Measurements from ENCODE around the gene LORICRIN. TPM values are rescaled to one million over a fixed set of nuclear protein-coding genes. Genes with fewer than 3 reads are reported as not detected.

Gene LORICRIN
- total and polyA plus RNA-seq, 4 donors, result not detected

GRCh38 chr1:153251562-153251961 is 7.9 kb upstream of the LORICRIN start:
- WGBS, result 83% methylated on average over 3 of the region's 3 CpGs
- Histone ChIP-seq H3K36me3 (ENCODE audit: control insufficient read depth in 4 of 4, insufficient read depth in 3 of 4, low read depth in 1 of 4, low read length in 3 of 4) (no peaks in the 10 kb centered on the region), H3K4me3 (ENCODE audit: low read depth in 1 of 3, low read length in 3 of 3) (no peak overlapping the region), H3K27ac (ENCODE audit: low read depth in 1 of 2, low read length in 2 of 2) (no peak overlapping the region), H3K27me3 (ENCODE audit: control insufficient read depth in 4 of 4, insufficient read depth in 4 of 4, low read length in 3 of 4) (peaks cover 0 to 7% (median 0%) of the 10 kb centered on the region in 4 donors), H3K4me1 (ENCODE audit: control insufficient read depth in 4 of 4, insufficient read depth in 4 of 4, low read length in 3 of 4) (no peaks in the 10 kb centered on the region), H3K9ac (ENCODE audit: low read depth in 1 of 2, low read length in 2 of 2) (no peak overlapping the region), H3K9me3 (ENCODE audit: control insufficient read depth in 4 of 4, low read length in 3 of 4) (no peaks in the 10 kb centered on the region)
- no peak for TF ChIP-seq REST (IDR thresholded peaks at IDR 0.05)
- no peak for TF ChIP-seq SP1 (IDR thresholded peaks at IDR 0.05)
- TF ChIP-seq ZBTB33 (IDR thresholded peaks at IDR 0.05), result no peak
- no peak for TF ChIP-seq GABPA (IDR thresholded peaks at IDR 0.05 in 1 of 2, conservative IDR thresholded peaks at IDR 0.05 in 1 of 2)
- no peak for TF ChIP-seq FOXA2 (IDR thresholded peaks at IDR 0.05)
- TF ChIP-seq RAD21 (IDR thresholded peaks at IDR 0.05), result no peak
- TF ChIP-seq FOXA1 (IDR thresholded peaks at IDR 0.05), result no peak
- TF ChIP-seq, protein P1, sequence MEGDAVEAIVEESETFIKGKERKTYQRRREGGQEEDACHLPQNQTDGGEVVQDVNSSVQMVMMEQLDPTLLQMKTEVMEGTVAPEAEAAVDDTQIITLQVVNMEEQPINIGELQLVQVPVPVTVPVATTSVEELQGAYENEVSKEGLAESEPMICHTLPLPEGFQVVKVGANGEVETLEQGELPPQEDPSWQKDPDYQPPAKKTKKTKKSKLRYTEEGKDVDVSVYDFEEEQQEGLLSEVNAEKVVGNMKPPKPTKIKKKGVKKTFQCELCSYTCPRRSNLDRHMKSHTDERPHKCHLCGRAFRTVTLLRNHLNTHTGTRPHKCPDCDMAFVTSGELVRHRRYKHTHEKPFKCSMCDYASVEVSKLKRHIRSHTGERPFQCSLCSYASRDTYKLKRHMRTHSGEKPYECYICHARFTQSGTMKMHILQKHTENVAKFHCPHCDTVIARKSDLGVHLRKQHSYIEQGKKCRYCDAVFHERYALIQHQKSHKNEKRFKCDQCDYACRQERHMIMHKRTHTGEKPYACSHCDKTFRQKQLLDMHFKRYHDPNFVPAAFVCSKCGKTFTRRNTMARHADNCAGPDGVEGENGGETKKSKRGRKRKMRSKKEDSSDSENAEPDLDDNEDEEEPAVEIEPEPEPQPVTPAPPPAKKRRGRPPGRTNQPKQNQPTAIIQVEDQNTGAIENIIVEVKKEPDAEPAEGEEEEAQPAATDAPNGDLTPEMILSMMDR (IDR thresholded peaks at IDR 0.05; ENCODE audit: low read depth, low read length, missing input control), result no peak
- no peak for TF ChIP-seq NR2F2 (IDR thresholded peaks at IDR 0.05)
- no peak for TF ChIP-seq RXRA (IDR thresholded peaks at IDR 0.05)
- no peak for TF ChIP-seq HNF4G (IDR thresholded peaks at IDR 0.05)
- TF ChIP-seq TAF1 (conservative IDR thresholded peaks at IDR 0.05), result no peak
- TF ChIP-seq JUND (IDR thresholded peaks at IDR 0.05), result no peak
- no peak for TF ChIP-seq MAX (IDR thresholded peaks at IDR 0.05)
- DNase-seq (ENCODE audit: low spot score), result no peak

- no peaks in the 10 kb centered on the region for H3K9me3 ChIP-seq (ENCODE audit: control insufficient read depth in 4 of 4, low read length in 3 of 4)
- H3K27ac ChIP-seq (ENCODE audit: low read depth in 1 of 2, low read length in 2 of 2), result no peak overlapping the region
- H3K27me3 ChIP-seq (ENCODE audit: control insufficient read depth in 4 of 4, insufficient read depth in 4 of 4, low read length in 3 of 4), result peaks cover 0 to 7% (median 0%) of the 10 kb centered on the region in 4 donors
- TF ChIP-seq RAD21 (IDR thresholded peaks at IDR 0.05) (no peak), FOXA2 (IDR thresholded peaks at IDR 0.05) (no peak), HNF4A (conservative IDR thresholded peaks at IDR 0.05) (no peak), HNF4G (IDR thresholded peaks at IDR 0.05) (no peak), MAX (IDR thresholded peaks at IDR 0.05) (no peak), FOXA1 (IDR thresholded peaks at IDR 0.05) (no peak), JUND (IDR thresholded peaks at IDR 0.05) (no peak), YY1 (IDR thresholded peaks at IDR 0.05) (no peak), ZBTB33 (IDR thresholded peaks at IDR 0.05) (no peak), NR2F2 (IDR thresholded peaks at IDR 0.05) (no peak), SP1 (IDR thresholded peaks at IDR 0.05) (no peak)
- TF ChIP-seq, protein P1 (IDR thresholded peaks at IDR 0.05; ENCODE audit: low read depth, low read length, missing input control), result no peak
- TF ChIP-seq, protein P2, sequence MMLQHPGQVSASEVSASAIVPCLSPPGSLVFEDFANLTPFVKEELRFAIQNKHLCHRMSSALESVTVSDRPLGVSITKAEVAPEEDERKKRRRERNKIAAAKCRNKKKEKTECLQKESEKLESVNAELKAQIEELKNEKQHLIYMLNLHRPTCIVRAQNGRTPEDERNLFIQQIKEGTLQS (IDR thresholded peaks at IDR 0.05), result no peak
- H3K9ac ChIP-seq (ENCODE audit: low read depth in 1 of 2, low read length in 2 of 2), result no peak overlapping the region
- H3K4me1 ChIP-seq (ENCODE audit: control insufficient read depth in 4 of 4, insufficient read depth in 4 of 4, low read length in 3 of 4), result no peaks in the 10 kb centered on the region
- 80% methylated on average over 4 of the region's 4 CpGs for WGBS
- no peak overlapping the region for H3K4me3 ChIP-seq (ENCODE audit: low read depth in 1 of 3, low read length in 3 of 3)
- H3K36me3 ChIP-seq (ENCODE audit: control insufficient read depth in 4 of 4, insufficient read depth in 3 of 4, low read depth in 1 of 4, low read length in 3 of 4), result no peaks in the 10 kb centered on the region
- no peak for DNase-seq (ENCODE audit: low spot score)
Observed at GRCh38 chr1:153251988-153252387, 7.5 kb upstream of the LORICRIN start.
